Fibroblast of pulmonary artery (primary cell): ENCODE results near the gene ACADM.

ENCODE experiments used
- DNase-seq: peaks from one replicate; pipeline ENCODE4 v3.0.0-alpha.2; 2010; ENCODE audit warnings: low read depth
- H3K4me3 ChIP-seq: replicated peaks from 2 replicates; pipeline ENCODE4 v1.5.1; 2011; ENCODE audit warnings: low read depth, mild to moderate bottlenecking, control low read depth, low read length, moderate library complexity
- TF ChIP-seq, protein P1 (sequence below): IDR thresholded peaks from 2 replicates; pipeline ENCODE4 v1.5.1; 2011; ENCODE audit warnings: mild to moderate bottlenecking, control low read depth, low read length, inconsistent platforms; ENCODE audit errors: missing control alignments

The ACADM gene

DNA sequence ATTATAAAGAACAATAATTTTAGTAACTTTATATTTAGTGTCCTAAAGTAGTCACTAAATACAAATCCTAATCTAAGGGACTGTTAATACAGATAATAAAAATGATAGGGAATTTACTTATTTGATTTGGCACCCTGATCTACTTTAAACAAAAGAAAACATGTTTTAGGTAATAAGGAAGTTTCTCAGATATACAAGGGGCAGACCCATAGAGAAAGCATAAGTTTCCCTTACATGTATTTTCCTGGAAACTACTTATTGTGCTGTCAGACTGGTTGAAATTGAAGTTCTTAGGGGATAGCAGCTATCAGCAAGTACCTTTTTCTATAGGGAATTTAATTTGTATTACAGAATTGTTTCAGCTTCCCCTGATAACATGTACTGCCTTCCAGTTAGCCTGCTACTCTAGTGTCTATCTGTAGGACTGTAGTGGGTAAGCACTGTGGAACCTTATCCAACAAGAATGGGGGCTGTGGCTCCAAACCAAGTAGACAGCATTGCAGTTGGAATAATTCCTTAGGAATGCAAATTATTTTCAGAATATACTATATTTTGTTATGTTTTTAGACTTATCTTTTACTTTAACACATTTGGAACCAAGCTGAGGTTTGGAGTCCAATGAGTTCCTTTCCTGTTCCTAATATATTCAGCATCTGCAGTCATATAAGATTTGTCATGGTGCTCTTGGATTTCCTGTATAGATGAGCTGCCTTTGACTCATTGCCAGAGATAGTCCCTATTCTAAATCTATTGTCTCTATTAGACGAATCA lies 86.9 kb downstream of the ACADM start:
- TF ChIP-seq, protein P1, sequence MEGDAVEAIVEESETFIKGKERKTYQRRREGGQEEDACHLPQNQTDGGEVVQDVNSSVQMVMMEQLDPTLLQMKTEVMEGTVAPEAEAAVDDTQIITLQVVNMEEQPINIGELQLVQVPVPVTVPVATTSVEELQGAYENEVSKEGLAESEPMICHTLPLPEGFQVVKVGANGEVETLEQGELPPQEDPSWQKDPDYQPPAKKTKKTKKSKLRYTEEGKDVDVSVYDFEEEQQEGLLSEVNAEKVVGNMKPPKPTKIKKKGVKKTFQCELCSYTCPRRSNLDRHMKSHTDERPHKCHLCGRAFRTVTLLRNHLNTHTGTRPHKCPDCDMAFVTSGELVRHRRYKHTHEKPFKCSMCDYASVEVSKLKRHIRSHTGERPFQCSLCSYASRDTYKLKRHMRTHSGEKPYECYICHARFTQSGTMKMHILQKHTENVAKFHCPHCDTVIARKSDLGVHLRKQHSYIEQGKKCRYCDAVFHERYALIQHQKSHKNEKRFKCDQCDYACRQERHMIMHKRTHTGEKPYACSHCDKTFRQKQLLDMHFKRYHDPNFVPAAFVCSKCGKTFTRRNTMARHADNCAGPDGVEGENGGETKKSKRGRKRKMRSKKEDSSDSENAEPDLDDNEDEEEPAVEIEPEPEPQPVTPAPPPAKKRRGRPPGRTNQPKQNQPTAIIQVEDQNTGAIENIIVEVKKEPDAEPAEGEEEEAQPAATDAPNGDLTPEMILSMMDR = no peak
- DNase-seq = peak; percentile 19

GRCh38 chr1:75812065-75812464 lies 87.6 kb downstream of the ACADM start:
- TF ChIP-seq, protein P1 = no peak
- H3K4me3 ChIP-seq = no peak overlapping the region
- DNase-seq = no peak

More for the DNA sequence above, 86.9 kb downstream of the ACADM start:
- no peak overlapping the region for H3K4me3 ChIP-seq
